Measurements from ENCODE around the gene RECQL5. TPM values are rescaled to one million over a fixed set of nuclear protein-coding genes. Genes with fewer than 3 reads are reported as not detected.

Gene RECQL5
- polyA plus RNA-seq, 2 of the 4 experiments (the other 2 are of a cell fraction): 22.7 to 39.9 TPM

GRCh38 chr17:75614556-75615270 is 52.2 kb downstream of the RECQL5 start:
- Histone ChIP-seq H3K4me1 (peaks cover 46% of the 10 kb centered on the region), H3K4me3 (no peak overlapping the region), H3K27ac (peak overlapping the region; percentile 52 to 92; a peak in 3 of 6 replicates), H3K4me2 (no peak overlapping the region), H3K9me3 (no peaks in the 10 kb centered on the region)
- ChIA-PET CTCF (interaction anchor here (0.5 to 51.3 kb wide), 5 partner anchors 22 to 135 kb away, joined by 3 to 2254 read pairs (median 19); partner anchors contain the start of genes MYO15B, RECQL5, SAP30BP and SMIM5), POLR2A (no interaction called here)
- WGBS (ENCODE audit: missing lambda C conversion rate): 75% methylated on average over 17 of the region's 19 CpGs
- DNase-seq (ENCODE audit: low read depth in 1 of 2, low spot score in 1 of 2): no peak
- FAIRE-seq: no peak
- no peak for ATAC-seq
- TF ChIP-seq, protein P1, sequence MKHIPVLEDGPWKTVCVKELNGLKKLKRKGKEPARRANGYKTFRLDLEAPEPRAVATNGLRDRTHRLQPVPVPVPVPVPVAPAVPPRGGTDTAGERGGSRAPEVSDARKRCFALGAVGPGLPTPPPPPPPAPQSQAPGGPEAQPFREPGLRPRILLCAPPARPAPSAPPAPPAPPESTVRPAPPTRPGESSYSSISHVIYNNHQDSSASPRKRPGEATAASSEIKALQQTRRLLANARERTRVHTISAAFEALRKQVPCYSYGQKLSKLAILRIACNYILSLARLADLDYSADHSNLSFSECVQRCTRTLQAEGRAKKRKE (CRISPR knock-in tag; IDR thresholded peaks at IDR 0.05; ENCODE audit: low read depth): no peak
- TF ChIP-seq HOXB13 (CRISPR knock-in tag; IDR thresholded peaks at IDR 0.05; ENCODE audit: low read depth) (no peak), RAD21 (conservative IDR thresholded peaks at IDR 0.05 in 1 of 2, IDR thresholded peaks at IDR 0.05 in 1 of 2) (no peak), PHF8 (IDR thresholded peaks at IDR 0.05; ENCODE audit: borderline replicate concordance, low read depth) (no peak), POLR2AphosphoS2 (conservative IDR thresholded peaks at IDR 0.05; ENCODE audit: low read length) (no peak), CTCF (IDR thresholded peaks at IDR 0.05) (no peak), HMGXB4 (CRISPR knock-in tag; IDR thresholded peaks at IDR 0.05; ENCODE audit: borderline replicate concordance) (no peak), FOXS1 (CRISPR knock-in tag; IDR thresholded peaks at IDR 0.05) (no peak), HOXA7 (CRISPR knock-in tag; IDR thresholded peaks at IDR 0.05) (no peak), CBX8 (IDR thresholded peaks at IDR 0.05) (no peak), JUNB (IDR thresholded peaks at IDR 0.05) (no peak), MAFK (IDR thresholded peaks at IDR 0.05; ENCODE audit: partially characterized antibody) (no peak), JUN (IDR thresholded peaks at IDR 0.05) (no peak), HEYL (CRISPR knock-in tag; IDR thresholded peaks at IDR 0.05) (no peak), NPAS2 (CRISPR knock-in tag; IDR thresholded peaks at IDR 0.05; ENCODE audit: borderline replicate concordance) (no peak), POLR2A (IDR thresholded peaks at IDR 0.05; ENCODE audit: low read length) (no peak), SMC3 (IDR thresholded peaks at IDR 0.05) (no peak)

- no peak for FAIRE-seq
- peak; percentile 7 to 61; a peak in 3 of 6 replicates for ATAC-seq
- CTCF ChIA-PET: interaction anchor here (0.6 to 51.3 kb wide), 6 partner anchors 22 to 135 kb away, joined by 3 to 2254 read pairs (median 14); partner anchors contain the start of genes MYO15B, RECQL5, SAP30BP and SMIM5
These were observed 52.9 kb downstream of the RECQL5 start for GRCh38 chr17:75614006-75614405.

More at GRCh38 chr17:75614006-75614405, 52.9 kb downstream of the RECQL5 start:
- DNase-seq (ENCODE audit: low read depth in 1 of 2, low spot score in 1 of 2): peak in 1 of 2 experiments; percentile 44
- peaks cover 53% of the 10 kb centered on the region for H3K4me1 ChIP-seq
- 76% methylated on average over 7 of the region's 12 CpGs for whole genome bisulfite sequencing (ENCODE audit: missing lambda C conversion rate)
- H3K9me3 ChIP-seq: no peaks in the 10 kb centered on the region
- POLR2A ChIA-PET: no interaction called here
- H3K4me2 ChIP-seq: no peak overlapping the region
- TF ChIP-seq SMC3 (IDR thresholded peaks at IDR 0.05) (peak; percentile 59), ELK1 (IDR thresholded peaks at IDR 0.05; ENCODE audit: low read depth, low read length) (no peak), RAD21 (conservative IDR thresholded peaks at IDR 0.05 in 1 of 2, IDR thresholded peaks at IDR 0.05 in 1 of 2) (peak; percentile 54 to 59), CTCF (IDR thresholded peaks at IDR 0.05) (peak; percentile 31; the same call in 2 of the 3 replicates)
- peak overlapping the region; percentile 52 to 92; a peak in 4 of 6 replicates for H3K27ac ChIP-seq
- no peak overlapping the region for H3K4me3 ChIP-seq

All from A549 (cell line).